Measurements from ENCODE around the gene IRX1.
A peak's percentile ranks its signal among the peaks of the same experiment; 100 is the strongest.

IRX1 gene

DNA sequence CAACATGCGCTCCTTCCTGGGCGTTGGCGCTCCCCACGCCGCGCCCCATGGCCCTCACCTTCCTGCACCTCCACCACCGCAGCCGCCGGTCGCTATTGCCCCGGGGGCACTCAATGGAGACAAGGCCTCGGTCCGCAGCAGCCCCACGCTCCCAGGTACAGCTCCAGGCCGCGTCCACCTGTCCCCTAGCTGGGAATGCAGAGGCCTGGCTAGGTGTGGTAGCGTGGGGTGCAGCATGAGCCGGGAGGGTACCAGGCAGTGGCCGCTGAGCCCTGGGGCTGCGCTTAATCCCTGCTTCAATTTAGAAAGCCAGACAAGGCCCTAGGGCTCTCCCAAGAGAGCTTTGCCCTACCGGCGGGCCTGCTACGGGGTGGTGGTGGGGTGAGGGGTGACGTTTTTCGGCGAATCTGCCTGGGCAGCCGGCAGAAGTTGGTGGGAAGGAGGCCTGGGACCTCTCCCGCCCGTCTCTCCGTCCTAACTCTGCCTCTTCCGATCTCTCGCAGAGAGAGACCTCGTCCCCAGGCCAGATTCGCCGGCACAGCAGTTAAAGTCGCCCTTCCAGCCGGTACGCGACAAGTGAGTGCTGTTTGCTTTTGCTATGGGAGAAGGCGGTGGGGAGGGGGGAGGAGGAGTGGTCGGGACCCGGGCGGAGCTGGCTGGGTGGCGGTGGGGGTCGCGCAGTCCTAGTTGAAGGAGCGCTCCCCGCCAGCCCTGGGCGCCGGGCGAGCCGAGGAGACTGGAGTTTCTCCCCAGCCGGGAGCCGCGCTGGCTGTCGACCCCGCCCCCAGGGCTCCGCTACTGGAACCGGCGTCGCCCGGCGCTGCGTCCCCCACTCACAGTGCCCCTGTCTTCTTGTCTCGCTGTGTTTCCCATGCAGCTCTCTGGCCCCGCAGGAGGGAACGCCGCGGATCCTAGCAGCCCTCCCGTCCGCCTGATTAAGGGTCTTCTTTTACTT lies 4.8 kb downstream of the IRX1 start:
- no peak overlapping the region for H3K4me3 ChIP-seq (ENCODE audit: low read depth, low read length)
- H3K18ac ChIP-seq (ENCODE audit: low read length), result no peak overlapping the region
- no peak overlapping the region for H2BK120ac ChIP-seq (ENCODE audit: insufficient read depth, low read length, poor library complexity)
- no peaks in the 10 kb centered on the region for H3K36me3 ChIP-seq (ENCODE audit: control insufficient read depth in 1 of 2, insufficient read depth in 2 of 2, low read length in 2 of 2)
- H3K27me3 ChIP-seq (ENCODE audit: insufficient read depth, low read length), result peaks cover 90% of the 10 kb centered on the region
- H3K9ac ChIP-seq (ENCODE audit: low read length), result no peak overlapping the region
- no peak overlapping the region for H2BK12ac ChIP-seq (ENCODE audit: low read length)
- H2AFZ ChIP-seq (ENCODE audit: insufficient read depth, low read length, poor library complexity), result no peak overlapping the region
- no peak overlapping the region for H4K91ac ChIP-seq (ENCODE audit: low read depth, low read length)
- H4K12ac ChIP-seq (ENCODE audit: low read depth, low read length), result no peak overlapping the region
- H4K8ac ChIP-seq (ENCODE audit: low read depth, low read length), result no peak overlapping the region
- H2BK5ac ChIP-seq (ENCODE audit: low read depth, low read length, poor library complexity), result no peak overlapping the region
- H3K27ac ChIP-seq (ENCODE audit: low read depth, low read length), result no peak overlapping the region
- no peak overlapping the region for H3K4ac ChIP-seq (ENCODE audit: low read depth, low read length)
- WGBS (ENCODE audit: extremely low coverage, insufficient coverage, insufficient read length), result no CpG with 5 or more reads among the region's 71 CpGs
- no peak for DNase-seq
- peaks cover 4% of the 10 kb centered on the region for H3K9me3 ChIP-seq (ENCODE audit: insufficient read depth, low read depth, low read length)
- no peaks in the 10 kb centered on the region for H3K79me1 ChIP-seq (ENCODE audit: low read length)
- no peaks in the 10 kb centered on the region for H3K79me2 ChIP-seq (ENCODE audit: control insufficient read depth, insufficient read depth, low read length, poor library complexity)
- H3K23ac ChIP-seq (ENCODE audit: low read length), result no peak overlapping the region
- H3K14ac ChIP-seq (ENCODE audit: low read length), result no peak overlapping the region
- H2AK5ac ChIP-seq (ENCODE audit: low read length), result no peak overlapping the region
- H3K4me1 ChIP-seq (ENCODE audit: control insufficient read depth in 1 of 2, insufficient read depth in 2 of 2, low read length in 2 of 2), result peaks cover 0 to 5% of the 10 kb centered on the region in 2 experiments
- peak overlapping the region; percentile 41 for H3K4me2 ChIP-seq (ENCODE audit: low read length)

DNA sequence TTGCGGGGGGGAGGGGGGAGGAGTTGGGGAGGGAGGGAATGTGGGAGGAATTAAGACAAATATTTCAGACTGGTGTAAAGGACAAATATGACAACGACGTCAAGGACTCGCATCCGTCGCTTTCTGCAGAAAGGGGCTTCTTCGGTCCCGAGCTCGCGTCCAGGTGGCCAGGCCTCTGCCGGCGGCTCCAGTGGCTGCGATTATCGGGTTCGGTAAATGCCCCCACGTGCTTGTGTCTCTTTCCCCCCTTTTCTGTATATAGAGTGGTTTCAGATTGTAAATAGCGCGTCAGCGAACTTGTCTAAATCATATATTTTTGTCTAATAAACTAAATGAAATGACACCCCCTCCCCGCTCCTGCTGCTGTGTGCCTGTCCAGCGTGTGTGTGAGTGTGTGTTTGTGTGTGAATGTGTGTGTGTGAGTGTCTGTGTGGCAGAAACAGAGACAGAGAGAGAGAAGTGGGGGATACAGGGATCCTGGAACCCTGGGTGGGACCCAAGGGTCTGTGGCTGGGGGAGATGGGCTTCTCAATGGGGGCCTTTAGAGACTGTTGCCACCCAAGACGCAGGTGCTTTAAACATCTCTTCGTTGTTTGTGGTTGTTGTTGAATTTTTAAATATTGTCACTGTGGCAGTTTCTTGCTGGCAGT lies 5.6 kb downstream of the IRX1 start:
- Histone ChIP-seq H3K18ac (ENCODE audit: low read length) (no peak overlapping the region), H3K27me3 (ENCODE audit: insufficient read depth, low read length) (peaks cover 88% of the 10 kb centered on the region), H3K4me1 (ENCODE audit: control insufficient read depth in 1 of 2, insufficient read depth in 2 of 2, low read length in 2 of 2) (peaks cover under 1 to 4% of the 10 kb centered on the region in 2 experiments), H3K4ac (ENCODE audit: low read depth, low read length) (no peak overlapping the region), H3K27ac (ENCODE audit: low read depth, low read length) (no peak overlapping the region), H2AK5ac (ENCODE audit: low read length) (no peak overlapping the region), H3K4me2 (ENCODE audit: low read length) (no peak overlapping the region), H2BK120ac (ENCODE audit: insufficient read depth, low read length, poor library complexity) (no peak overlapping the region), H4K91ac (ENCODE audit: low read depth, low read length) (no peak overlapping the region), H4K8ac (ENCODE audit: low read depth, low read length) (no peak overlapping the region), H4K12ac (ENCODE audit: low read depth, low read length) (no peak overlapping the region), H3K36me3 (ENCODE audit: control insufficient read depth in 1 of 2, insufficient read depth in 2 of 2, low read length in 2 of 2) (no peaks in the 10 kb centered on the region), H3K9ac (ENCODE audit: low read length) (no peak overlapping the region), H3K79me1 (ENCODE audit: low read length) (no peaks in the 10 kb centered on the region), H3K9me3 (ENCODE audit: insufficient read depth, low read depth, low read length) (peaks cover 4% of the 10 kb centered on the region), H2BK5ac (ENCODE audit: low read depth, low read length, poor library complexity) (no peak overlapping the region), H2AFZ (ENCODE audit: insufficient read depth, low read length, poor library complexity) (no peak overlapping the region), H3K23ac (ENCODE audit: low read length) (no peak overlapping the region), H3K79me2 (ENCODE audit: control insufficient read depth, insufficient read depth, low read length, poor library complexity) (no peaks in the 10 kb centered on the region), H3K14ac (ENCODE audit: low read length) (no peak overlapping the region), H2BK12ac (ENCODE audit: low read length) (no peak overlapping the region), H3K4me3 (ENCODE audit: low read depth, low read length) (no peak overlapping the region)
- WGBS (ENCODE audit: extremely low coverage, insufficient coverage, insufficient read length), result no CpG with 5 or more reads among the region's 23 CpGs
- DNase-seq, result no peak

DNA sequence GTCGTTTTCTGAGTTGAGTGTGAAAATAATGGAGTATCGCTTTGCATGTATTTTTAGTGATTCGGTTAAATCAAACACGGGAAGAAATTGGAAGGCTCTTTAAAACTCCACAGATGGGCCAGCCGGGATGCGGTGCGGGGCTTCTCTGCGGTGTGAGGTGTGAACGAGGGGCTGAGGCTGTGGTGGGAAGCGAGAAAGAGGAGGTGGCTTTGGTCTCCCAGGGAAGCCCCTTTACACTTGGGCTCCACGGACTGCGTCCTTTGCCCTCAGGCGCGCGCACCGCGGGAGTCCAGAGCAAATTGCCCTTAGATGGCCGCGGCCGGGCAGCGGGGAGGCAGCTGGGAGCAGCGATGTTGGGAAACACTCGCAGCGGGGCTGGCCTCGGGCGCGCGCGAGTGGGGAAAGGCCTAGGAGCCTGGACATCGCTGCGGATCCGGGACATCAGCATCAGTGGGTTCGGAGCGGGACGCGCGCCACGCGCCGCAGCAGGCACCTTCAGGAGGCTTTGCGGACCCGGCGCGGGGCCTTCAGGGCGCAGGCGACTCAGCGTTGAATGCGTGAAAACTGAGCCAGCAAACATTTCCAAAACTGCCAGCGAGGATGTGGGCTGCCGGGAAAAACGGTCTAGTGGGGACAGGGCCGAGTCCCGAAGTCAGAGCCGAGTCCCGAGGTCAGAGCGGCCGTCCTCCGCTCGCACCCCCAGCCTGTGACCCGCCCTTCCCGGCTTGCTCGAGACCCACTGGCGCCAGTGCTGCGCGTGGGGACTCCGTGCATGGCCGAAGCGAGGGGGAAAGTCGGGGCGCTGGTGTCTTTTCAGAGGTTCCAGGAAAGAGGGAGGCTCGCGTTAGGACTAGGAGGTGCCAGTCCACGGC lies 6.5 kb downstream of the IRX1 start:
- no peaks in the 10 kb centered on the region for H3K79me2 ChIP-seq (ENCODE audit: control insufficient read depth, insufficient read depth, low read length, poor library complexity)

More for the DNA sequence above, 6.5 kb downstream of the IRX1 start:
- H3K4me2 ChIP-seq (ENCODE audit: low read length), result peak overlapping the region; percentile 50
- H4K91ac ChIP-seq (ENCODE audit: low read depth, low read length), result no peak overlapping the region
- no peak overlapping the region for H3K23ac ChIP-seq (ENCODE audit: low read length)
- H2AK5ac ChIP-seq (ENCODE audit: low read length), result no peak overlapping the region
- H3K4me1 ChIP-seq (ENCODE audit: control insufficient read depth in 1 of 2, insufficient read depth in 2 of 2, low read length in 2 of 2), result peaks cover 4 to 6% of the 10 kb centered on the region in 2 experiments
- no peak overlapping the region for H4K12ac ChIP-seq (ENCODE audit: low read depth, low read length)
- H2AFZ ChIP-seq (ENCODE audit: insufficient read depth, low read length, poor library complexity), result no peak overlapping the region
- H3K79me1 ChIP-seq (ENCODE audit: low read length), result no peaks in the 10 kb centered on the region
- no peak overlapping the region for H3K9ac ChIP-seq (ENCODE audit: low read length)
- H3K36me3 ChIP-seq (ENCODE audit: control insufficient read depth in 1 of 2, insufficient read depth in 2 of 2, low read length in 2 of 2), result no peaks in the 10 kb centered on the region
- no peak overlapping the region for H3K4me3 ChIP-seq (ENCODE audit: low read depth, low read length)
- H3K27ac ChIP-seq (ENCODE audit: low read depth, low read length), result no peak overlapping the region
- no peak overlapping the region for H2BK5ac ChIP-seq (ENCODE audit: low read depth, low read length, poor library complexity)
- H3K14ac ChIP-seq (ENCODE audit: low read length), result no peak overlapping the region
- H3K18ac ChIP-seq (ENCODE audit: low read length), result no peak overlapping the region
- no peak overlapping the region for H2BK12ac ChIP-seq (ENCODE audit: low read length)
- peaks cover 4% of the 10 kb centered on the region for H3K9me3 ChIP-seq (ENCODE audit: insufficient read depth, low read depth, low read length)
- H3K4ac ChIP-seq (ENCODE audit: low read depth, low read length), result no peak overlapping the region
- WGBS (ENCODE audit: extremely low coverage, insufficient coverage, insufficient read length), result no CpG with 5 or more reads among the region's 73 CpGs
- no peak for DNase-seq
- H2BK120ac ChIP-seq (ENCODE audit: insufficient read depth, low read length, poor library complexity), result no peak overlapping the region
- H3K27me3 ChIP-seq (ENCODE audit: insufficient read depth, low read length), result peaks cover 87% of the 10 kb centered on the region
- H4K8ac ChIP-seq (ENCODE audit: low read depth, low read length), result no peak overlapping the region
